ENCODE data around the gene PSMD4. TPM values are rescaled to one million over a fixed set of nuclear protein-coding genes. Genes with fewer than 3 reads are reported as not detected.

Gene PSMD4
- total and polyA plus RNA-seq, 2 donors (not counting 3 experiments of a cell fraction or from before 2014, with no cell fraction given) = 181 to 266 TPM

DNA sequence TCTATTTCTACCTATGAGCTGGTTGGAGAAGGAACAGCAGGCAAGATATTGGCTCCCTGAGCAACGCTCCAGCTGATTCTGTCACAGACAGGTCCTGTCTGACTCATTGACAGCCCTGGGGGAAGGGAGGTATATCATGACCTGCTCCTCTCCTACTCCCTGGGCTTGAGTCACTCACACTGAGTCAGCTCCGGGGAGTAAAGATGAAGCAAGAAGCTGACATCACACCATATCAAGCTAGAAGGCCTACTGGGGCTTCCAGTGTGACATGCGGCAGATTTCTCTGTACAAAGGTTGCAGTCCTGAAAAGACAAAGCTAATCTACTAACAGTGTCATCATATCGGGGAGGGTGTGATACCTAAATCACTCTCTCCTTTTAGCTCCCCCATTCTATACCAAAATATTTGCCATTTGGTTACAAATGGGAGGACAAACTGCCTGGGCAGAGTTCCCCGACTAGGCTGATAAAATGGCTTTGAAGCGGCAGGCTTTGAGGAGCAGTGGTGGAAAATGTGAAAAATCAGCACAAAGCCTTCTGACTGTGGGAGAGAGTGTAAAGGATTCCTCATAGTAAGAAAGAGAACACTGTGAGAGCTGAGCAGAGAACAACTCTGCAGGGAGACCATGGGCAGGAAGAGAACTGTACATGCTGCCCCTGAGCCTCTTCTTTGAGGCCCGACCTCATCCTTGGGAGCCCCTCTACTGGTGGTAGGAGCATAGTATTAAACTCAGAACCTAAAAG is 57.2 kb downstream of the PSMD4 start:
- Histone ChIP-seq H3K27me3 (ENCODE audit: control insufficient read depth in 2 of 2, insufficient read depth in 2 of 2, low read length in 2 of 2) (no peaks in the 10 kb centered on the region), H3K9me1 (replicated peaks; ENCODE audit: control insufficient read depth, extremely low read depth, insufficient read depth, low read length) (no peaks in the 10 kb centered on the region), H3K27ac (ENCODE audit: insufficient read depth, low read depth, low read length) (peak overlapping the region; percentile 81), H2AFZ (ENCODE audit: low read depth, low read length) (no peak overlapping the region), H3K79me2 (ENCODE audit: control insufficient read depth, insufficient read depth, low read length) (peaks cover 18% of the 10 kb centered on the region), H3K4me2 (ENCODE audit: insufficient read depth, low read length) (peak overlapping the region; percentile 32), H3K4me1 (ENCODE audit: control insufficient read depth, extremely low read depth, insufficient read depth, low read length) (peaks cover 37% of the 10 kb centered on the region), H4K20me1 (replicated peaks; ENCODE audit: control insufficient read depth, extremely low read depth, insufficient read depth, low read length) (no peaks in the 10 kb centered on the region), H3K9ac (replicated peaks; ENCODE audit: extremely low read depth, insufficient read depth, low read length) (peak overlapping the region; percentile 48), H3K9me3 (replicated peaks; ENCODE audit: control insufficient read depth, insufficient read depth, low read length) (no peaks in the 10 kb centered on the region), H3K36me3 (ENCODE audit: control insufficient read depth in 2 of 2, extremely low read depth in 1 of 2, insufficient read depth in 2 of 2, low read length in 2 of 2) (peaks cover 12 to 31% of the 10 kb centered on the region in 2 experiments), H3K4me3 (replicated peaks in 1 of 3; ENCODE audit: insufficient read depth in 1 of 3, low read depth in 1 of 3, low read length in 3 of 3) (no peak overlapping the region)
- dilution Hi-C loops (cut with MboI; ENCODE audit: extremely low pct_ligation_motif_present, low sequenced_read_pairs) (no loop called here), intact Hi-C loops (cut with micrococcal nuclease) (loop anchor here (1.0 kb wide), 2 partner anchors 10 to 17 kb away; no protein-coding TSS in a partner anchor)
- BruUV-seq (replicated peaks) = TSS peak; percentile 98
- CTCF ChIA-PET = interaction anchor here (0.9 to 22.0 kb wide), 8 partner anchors 10 to 96 kb away, joined by 3 to 674 read pairs (median 3); partner anchors contain the start of genes PSMB4 and SELENBP1
- DNase-seq (ENCODE audit: low read depth, low spot score) (peak; percentile 86), FAIRE-seq (peak; percentile 96)
- POLR2A ChIA-PET = interaction anchor here (0.9 to 1.3 kb wide), 3 partner anchors 16 to 32 kb away, joined by 3 read pairs; partner anchors contain the start of gene PI4KB
- TF ChIP-seq JUN (IDR thresholded peaks at IDR 0.05; ENCODE audit: borderline replicate concordance, insufficient read depth, insufficient read length, low read depth) = peak; percentile 88
- TF ChIP-seq FOS (IDR thresholded peaks at IDR 0.05; ENCODE audit: borderline replicate concordance, insufficient read depth, low read length) = peak; percentile 99
- TF ChIP-seq POLR2A (IDR thresholded peaks at IDR 0.05; ENCODE audit: low read depth, low read length) = no peak
- peak; percentile 73 for TF ChIP-seq POLR2AphosphoS5 (IDR thresholded peaks at IDR 0.05; ENCODE audit: insufficient read depth, low read depth, low read length)

DNA sequence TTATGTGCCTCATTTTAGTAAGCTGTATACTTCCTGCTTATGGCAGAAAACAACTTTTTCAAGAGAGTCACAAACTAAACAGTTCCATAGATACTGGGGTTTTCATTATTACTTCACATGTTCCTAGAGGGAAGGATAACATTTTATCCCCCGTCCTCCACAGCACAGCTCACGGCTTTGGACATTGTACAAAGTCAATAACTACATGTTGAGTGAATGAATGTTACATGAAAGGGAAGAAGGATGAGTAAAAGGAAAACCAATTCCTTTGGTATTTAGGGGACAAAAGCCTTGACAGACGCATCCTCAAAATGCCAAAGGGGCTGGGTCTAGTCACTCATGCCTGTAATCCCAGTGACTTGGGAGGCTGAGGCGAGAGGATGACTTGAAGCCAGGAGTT is 57.9 kb downstream of the PSMD4 start:
- Histone ChIP-seq H3K79me2 (ENCODE audit: control insufficient read depth, insufficient read depth, low read length) (peaks cover 18% of the 10 kb centered on the region), H3K36me3 (ENCODE audit: control insufficient read depth in 2 of 2, extremely low read depth in 1 of 2, insufficient read depth in 2 of 2, low read length in 2 of 2) (peaks cover 9 to 28% of the 10 kb centered on the region in 2 experiments), H3K27me3 (ENCODE audit: control insufficient read depth in 2 of 2, insufficient read depth in 2 of 2, low read length in 2 of 2) (no peaks in the 10 kb centered on the region), H3K4me3 (replicated peaks in 1 of 3; ENCODE audit: insufficient read depth in 1 of 3, low read depth in 1 of 3, low read length in 3 of 3) (no peak overlapping the region), H3K9ac (replicated peaks; ENCODE audit: extremely low read depth, insufficient read depth, low read length) (no peak overlapping the region), H3K4me2 (ENCODE audit: insufficient read depth, low read length) (no peak overlapping the region), H2AFZ (ENCODE audit: low read depth, low read length) (no peak overlapping the region), H3K9me1 (replicated peaks; ENCODE audit: control insufficient read depth, extremely low read depth, insufficient read depth, low read length) (no peaks in the 10 kb centered on the region), H3K4me1 (ENCODE audit: control insufficient read depth, extremely low read depth, insufficient read depth, low read length) (peaks cover 37% of the 10 kb centered on the region), H4K20me1 (replicated peaks; ENCODE audit: control insufficient read depth, extremely low read depth, insufficient read depth, low read length) (no peaks in the 10 kb centered on the region), H3K27ac (ENCODE audit: insufficient read depth, low read depth, low read length) (peak overlapping the region; percentile 81), H3K9me3 (replicated peaks; ENCODE audit: control insufficient read depth, insufficient read depth, low read length) (no peaks in the 10 kb centered on the region)
- CTCF ChIA-PET = interaction anchor here (1.4 to 22.0 kb wide), 3 partner anchors 11 to 26 kb away, joined by 6 to 674 read pairs (median 80); no protein-coding TSS in a partner anchor
- FAIRE-seq (no peak), DNase-seq (ENCODE audit: low read depth, low spot score) (no peak)
- no peak for TF ChIP-seq POLR2AphosphoS5 (IDR thresholded peaks at IDR 0.05; ENCODE audit: insufficient read depth, low read depth, low read length)
- no peak for TF ChIP-seq FOS (IDR thresholded peaks at IDR 0.05; ENCODE audit: borderline replicate concordance, insufficient read depth, low read length)
- TF ChIP-seq MYC (IDR thresholded peaks at IDR 0.05; ENCODE audit: low read depth, low read length) = no peak
- no peak for TF ChIP-seq POLR2A (IDR thresholded peaks at IDR 0.05; ENCODE audit: low read depth, low read length)
- TF ChIP-seq CTCF (IDR thresholded peaks at IDR 0.05; ENCODE audit: extremely low read depth in 1 of 2, insufficient read depth in 1 of 2, low read depth in 1 of 2, low read length in 2 of 2) = no peak
- no peak for TF ChIP-seq EZH2 (IDR thresholded peaks at IDR 0.05; ENCODE audit: borderline replicate concordance, low read depth, low read length, severe bottlenecking)
- no peak for TF ChIP-seq JUN (IDR thresholded peaks at IDR 0.05; ENCODE audit: borderline replicate concordance, insufficient read depth, insufficient read length, low read depth)
- TF ChIP-seq GATA2 (IDR thresholded peaks at IDR 0.05; ENCODE audit: insufficient read depth, insufficient read length, low read depth, low read length) = no peak
- TF ChIP-seq MAX (IDR thresholded peaks at IDR 0.05; ENCODE audit: insufficient read depth, insufficient read length) = no peak
- intact Hi-C loops (cut with micrococcal nuclease) (no loop called here), dilution Hi-C loops (cut with MboI; ENCODE audit: extremely low pct_ligation_motif_present, low sequenced_read_pairs) (no loop called here)
- POLR2A ChIA-PET = interaction anchor here (1.3 kb wide), 1 partner anchor 32 kb away, joined by 3 read pairs; no protein-coding TSS in a partner anchor
- BruUV-seq (replicated peaks) = no TSS peak

All from endothelial cell of umbilical vein (primary cell).